ENCODE data around the gene SBF2.
"Not testable (repeated sequence)": the region's sequence is repeated elsewhere in the genome, so short reads cannot be mapped to it uniquely, and the experiment has no call there.

The SBF2 gene

DNA sequence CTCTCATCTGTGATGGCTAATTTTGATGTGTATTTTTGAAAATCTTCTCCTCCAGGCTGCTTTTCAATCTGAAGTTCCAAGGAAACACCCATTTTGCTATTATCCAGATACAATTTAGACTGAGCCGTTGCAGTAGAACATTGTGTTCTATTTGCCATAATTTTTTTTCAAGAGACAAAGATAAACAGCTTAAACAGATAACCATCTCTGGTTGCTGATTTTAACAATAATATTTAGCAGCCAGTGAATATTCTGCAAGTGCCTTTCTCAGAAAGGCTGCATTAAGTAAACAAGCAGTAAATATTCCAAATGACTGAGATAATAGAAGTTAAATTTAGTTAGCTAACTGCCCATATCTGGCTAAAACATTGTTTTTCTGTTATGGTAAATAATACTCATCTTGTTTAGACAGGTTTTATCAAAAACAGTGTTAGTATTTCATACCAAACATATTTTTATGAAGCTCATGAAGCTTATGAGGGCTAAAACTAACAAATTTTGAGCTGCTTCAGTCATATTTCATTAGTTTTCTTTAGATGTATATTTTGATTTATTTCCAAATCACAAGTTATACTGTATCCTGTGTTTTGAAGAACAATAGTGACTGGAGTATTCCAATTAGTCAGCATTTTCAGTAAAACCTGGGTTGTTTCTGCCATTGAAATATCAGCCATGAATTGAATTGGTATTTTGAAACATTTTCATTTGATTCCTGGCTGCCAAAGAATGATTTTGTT lies 206.7 kb downstream of the SBF2 start:
- intact Hi-C loops (cut with DNase I), result no loop called here
- no peak for DNase-seq

DNA sequence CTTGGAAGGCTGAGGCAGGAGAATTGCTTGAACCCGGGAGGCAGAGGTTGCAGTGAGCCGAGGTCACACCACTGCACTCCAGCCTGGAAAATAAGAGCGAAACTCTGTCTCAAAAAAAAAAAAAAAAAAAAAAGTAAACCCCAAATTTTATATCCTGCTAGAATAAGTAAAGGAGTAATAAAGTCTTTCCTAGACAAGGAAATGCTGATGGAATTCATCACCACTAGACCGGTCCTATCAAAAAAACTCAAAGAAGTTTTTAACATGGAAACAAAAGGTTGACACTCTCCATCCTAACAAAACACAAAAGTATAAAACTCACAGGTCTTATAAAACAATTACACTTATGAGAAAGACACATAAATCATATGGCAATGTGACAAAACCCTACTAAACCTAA lies 213.9 kb downstream of the SBF2 start:
- intact Hi-C loops (cut with DNase I), result no loop called here
- no peak for DNase-seq

DNA sequence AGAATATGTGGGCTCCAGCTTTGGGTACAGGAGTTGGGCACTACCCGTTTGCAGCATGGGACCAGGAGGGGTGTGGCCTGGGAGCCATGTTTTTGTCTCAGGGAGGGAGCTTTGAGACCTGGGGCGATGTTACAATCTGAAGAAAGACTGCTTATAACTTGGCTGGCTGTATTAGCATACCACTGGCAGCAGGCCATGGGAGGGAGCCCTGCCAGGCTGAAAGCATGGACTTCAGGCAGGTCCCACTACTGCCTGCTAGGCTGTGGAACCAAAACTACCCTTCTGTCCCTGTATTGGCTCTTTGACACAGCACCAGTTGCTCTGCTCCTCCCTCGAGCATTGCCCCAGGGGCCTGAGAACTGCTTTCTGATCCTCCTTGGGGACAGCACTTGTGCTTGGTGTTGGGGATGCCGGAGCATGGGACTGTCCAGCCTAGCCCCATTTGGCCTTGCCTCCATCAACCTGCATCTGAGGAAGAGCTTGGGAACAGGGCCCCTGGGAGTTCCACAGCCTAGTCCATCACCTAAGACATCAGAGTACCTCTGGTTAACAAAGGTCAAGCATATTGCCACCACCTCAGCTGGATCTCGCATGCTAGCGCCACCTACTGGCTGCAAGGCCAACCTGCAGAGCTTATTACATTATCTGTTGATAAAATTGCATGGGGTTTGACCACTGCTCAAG lies 217.4 kb downstream of the SBF2 start:
- DNase-seq, result peak in 2 of 10 donors; percentile 54 to 83
- intact Hi-C loops (cut with DNase I), result no loop called here

DNA sequence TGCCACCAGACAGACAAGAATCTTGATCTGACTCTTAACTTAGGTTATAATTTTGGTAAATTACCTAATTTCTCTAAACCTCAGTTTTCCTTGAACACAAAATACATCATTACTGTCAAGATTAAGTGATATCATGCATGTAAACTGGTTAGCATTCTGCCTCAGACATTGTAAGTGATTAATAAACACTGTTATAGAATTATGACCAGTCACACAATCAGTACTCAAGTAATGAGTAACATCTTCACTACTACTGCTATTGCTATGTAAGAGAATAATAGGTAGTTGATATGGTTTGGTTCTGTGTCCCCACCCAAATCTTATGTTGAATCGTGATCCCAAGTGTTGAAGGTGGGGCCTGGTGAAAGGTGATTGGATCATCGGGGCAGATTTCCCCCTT lies 218.9 kb downstream of the SBF2 start:
- intact Hi-C loops (cut with DNase I), result no loop called here
- DNase-seq, result no peak

DNA sequence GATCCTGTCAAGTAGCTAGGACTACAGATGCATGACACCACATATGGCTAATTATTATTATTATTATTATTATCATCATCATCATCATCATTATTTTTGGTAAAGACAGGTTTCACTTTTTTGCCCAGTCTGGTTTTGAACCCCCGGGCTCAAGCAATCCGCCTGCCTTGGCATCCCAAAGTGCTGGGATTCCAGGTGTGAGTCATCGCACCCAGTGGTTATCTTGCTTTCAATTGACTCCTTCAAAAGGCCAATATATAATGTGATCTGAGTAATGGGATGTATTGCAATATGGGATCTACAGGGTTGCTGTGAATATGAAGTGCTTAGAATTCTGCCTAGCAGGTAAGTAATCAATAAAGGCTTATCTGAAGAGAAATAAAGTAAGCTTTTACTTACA lies 221.2 kb downstream of the SBF2 start:
- intact Hi-C loops (cut with DNase I), result no loop called here
- DNase-seq, result peak in 1 of 10 donors; percentile 42

DNA sequence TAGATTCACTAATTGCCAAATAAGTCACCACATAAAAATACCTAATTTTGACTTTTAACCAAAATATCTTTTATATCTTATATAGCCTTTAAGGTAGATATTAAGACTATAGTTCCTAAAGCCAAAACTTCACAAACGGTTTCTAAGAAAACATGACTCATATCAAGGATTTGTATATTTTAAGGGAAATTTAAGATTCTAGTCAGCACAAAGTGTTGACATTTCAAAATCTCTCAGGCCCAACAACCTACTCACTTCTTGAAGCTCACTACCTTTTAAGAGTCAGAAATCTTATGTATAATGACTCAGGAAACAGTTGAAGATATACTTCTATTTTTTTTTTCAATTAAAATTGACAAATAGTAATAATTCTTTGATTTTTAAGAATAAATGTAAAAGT lies 221.9 kb downstream of the SBF2 start:
- intact Hi-C loops (cut with DNase I), result no loop called here

DNA sequence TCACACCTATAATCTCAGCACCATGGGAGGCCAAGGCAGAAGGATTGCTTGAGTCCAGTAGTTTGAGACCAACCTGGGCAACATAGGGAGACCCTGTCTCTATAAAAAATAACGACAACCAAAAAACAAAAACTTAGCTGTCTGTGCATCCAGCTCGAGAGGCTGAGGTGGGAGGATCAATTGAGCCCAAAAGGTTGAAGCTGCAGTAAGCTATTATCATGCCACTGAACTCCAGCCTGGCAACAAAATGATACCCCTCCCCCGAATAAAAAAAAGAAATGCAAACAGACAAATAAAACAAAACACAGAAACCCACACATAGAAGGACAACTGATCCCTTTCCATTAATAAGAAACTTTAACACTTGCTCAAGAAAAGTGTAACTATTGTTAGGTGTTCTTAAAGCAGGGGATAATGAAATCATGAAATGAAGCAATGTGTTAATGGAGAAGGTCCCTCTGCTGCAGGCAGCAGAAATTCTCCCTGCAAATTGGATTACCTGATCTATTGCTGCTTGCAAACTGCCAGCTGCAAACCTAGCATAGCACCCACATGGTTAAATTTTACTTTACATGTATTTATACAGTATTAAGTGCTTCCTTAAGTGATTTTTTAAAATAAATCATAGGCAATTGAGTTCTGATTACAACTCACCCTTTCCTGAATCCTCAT lies 226.3 kb downstream of the SBF2 start:
- no peak for DNase-seq
- intact Hi-C loops (cut with DNase I), result no loop called here

More for the DNA sequence above, 221.9 kb downstream of the SBF2 start:
- no peak for DNase-seq

DNA sequence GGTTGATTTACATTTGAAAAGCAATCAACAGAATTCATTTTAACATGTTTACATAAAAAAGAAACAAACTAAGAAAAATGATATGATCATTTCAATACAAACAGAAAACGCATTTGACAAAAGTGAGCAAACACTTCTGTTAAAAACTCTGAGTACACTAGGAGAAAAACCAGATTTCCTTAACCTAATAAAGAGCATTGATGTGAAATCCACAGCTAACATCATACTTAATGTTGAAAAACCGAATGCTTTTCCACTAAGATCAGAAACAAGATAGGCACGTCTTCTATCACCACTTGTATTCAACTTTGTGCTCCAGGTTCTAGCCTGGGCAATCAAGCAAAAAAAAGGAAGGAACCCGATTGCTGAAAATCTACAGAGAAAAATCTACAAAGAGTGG lies 227.6 kb downstream of the SBF2 start:
- intact Hi-C loops (cut with DNase I), result no loop called here
- no peak for DNase-seq

DNA sequence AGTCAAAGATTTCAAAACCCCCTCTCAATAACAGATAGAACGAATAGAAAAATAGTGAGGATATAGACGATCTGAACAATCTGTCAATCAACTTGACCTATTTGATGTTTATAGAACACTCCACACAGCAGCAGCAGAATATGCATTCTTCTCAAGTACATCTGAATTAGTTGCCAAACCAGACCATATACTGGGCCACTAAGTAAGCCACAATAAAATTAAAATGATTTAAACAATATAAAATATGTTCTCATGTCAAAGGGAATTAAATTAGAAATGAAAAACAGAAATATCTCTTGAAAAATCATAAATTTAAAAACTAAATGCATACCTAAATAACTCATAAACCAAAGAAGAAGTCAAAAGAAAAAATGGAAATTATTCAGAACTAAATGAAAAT lies 229.2 kb downstream of the SBF2 start:
- no peak for DNase-seq
- intact Hi-C loops (cut with DNase I), result no loop called here

DNA sequence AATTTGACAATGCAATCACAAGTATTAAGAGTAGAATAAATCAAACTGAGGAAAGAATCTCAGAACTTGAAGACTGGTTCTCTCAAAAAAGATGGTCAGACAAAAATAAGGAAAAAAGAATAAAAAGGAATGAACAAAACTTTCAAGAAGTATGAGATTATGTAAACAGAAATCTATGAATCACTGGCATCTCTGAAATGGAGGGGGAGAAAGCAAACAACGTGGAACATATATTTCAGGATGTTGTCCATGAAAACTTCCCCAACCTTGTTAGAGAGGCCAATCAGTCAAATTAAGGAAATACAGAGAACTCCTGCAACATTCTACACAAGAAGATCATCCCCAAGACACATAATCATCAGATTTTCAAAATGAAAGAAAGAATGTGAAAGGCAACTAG lies 235.7 kb downstream of the SBF2 start:
- no peak for DNase-seq
- intact Hi-C loops (cut with DNase I), result no loop called here

DNA sequence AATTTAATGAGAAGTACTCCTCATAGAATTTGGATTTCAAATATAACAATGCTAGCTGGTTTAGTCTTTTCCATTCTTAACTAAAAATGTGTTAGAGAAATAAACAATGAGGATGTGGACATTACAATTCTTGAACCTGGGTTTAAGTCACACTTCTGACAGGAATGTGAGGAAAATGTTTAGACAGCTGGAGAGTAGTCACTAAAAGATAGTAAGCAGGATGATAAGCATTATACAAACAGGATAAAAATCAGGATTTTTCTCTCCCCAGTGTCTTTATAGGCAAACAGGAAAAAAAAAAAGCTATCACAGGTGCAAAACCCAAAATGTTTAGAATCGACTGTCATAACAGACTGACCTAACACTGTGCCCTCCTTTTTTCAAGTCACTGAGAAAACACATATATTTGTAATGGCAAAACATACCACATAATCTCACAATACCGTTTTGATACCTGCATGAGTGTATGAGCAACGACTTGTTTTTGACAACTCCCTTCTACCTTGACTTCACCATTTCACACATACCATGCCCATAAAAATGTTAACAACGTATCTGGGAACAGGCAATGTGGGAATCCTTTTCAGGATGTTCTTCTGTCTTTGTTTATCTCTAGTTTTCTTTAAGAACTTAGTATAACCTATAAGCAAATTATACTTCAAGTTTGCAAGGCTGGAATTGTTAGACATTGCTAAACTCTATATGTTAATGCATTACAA lies 242.0 kb downstream of the SBF2 start:
- no peak for DNase-seq
- intact Hi-C loops (cut with DNase I), result no loop called here

DNA sequence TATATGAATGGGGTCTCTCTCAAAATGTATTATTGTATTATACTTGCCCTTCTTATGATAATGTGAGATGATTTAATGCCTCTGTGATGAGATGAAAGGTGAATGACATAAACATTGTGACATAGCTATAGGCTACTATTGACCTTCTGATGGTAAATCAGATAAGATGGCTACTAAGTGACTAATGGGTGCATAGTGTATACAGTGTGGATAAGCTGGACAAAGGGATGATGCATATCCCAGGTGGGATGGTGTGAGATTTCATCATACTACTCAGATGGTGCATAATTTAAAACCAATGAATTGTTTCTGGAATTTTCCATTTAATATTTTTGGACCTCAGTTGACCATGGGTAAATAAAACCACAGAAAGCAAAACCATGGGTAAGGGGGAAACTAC lies 243.5 kb downstream of the SBF2 start:
- intact Hi-C loops (cut with DNase I), result no loop called here
- DNase-seq, result no peak

DNA sequence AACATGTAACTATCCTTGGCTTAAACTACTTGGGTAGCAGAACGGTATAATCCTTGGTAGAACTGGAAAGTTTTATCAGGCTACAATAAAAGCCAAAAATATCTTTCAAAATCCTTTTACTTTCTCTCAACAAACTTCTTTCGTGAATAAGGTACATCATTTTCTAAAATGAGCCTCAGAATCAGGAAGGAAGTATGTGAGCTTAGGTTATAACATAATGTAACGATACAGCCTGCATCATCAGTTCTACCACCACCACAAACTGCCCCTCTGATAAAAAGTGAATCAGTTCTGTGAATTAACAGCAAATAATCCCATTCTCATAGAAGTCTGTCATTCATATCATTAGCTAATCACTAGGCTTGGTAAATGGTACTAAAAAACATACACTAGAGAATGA lies 244.3 kb downstream of the SBF2 start:
- DNase-seq, result no peak

DNA sequence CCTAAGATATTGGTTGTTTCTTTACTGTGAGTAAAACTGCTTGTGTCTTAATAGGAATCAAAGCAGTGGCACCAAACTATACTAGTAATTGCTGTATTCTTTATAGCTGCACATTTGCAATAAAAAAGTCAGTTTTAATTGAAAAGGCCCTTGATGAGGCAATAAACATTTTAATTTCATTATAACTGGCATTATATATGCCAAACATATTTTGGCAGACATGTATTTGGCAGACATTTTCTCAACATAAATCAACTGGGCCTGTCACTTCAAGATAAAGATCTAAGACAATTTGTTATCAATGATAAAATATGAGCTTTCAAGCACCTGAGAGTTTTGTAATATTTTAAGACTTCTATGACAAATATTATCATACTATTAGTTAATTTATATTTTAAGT lies 245.7 kb downstream of the SBF2 start:
- DNase-seq, result no peak
- intact Hi-C loops (cut with DNase I), result no loop called here

More for the DNA sequence above, 244.3 kb downstream of the SBF2 start:
- intact Hi-C loops (cut with DNase I), result no loop called here

DNA sequence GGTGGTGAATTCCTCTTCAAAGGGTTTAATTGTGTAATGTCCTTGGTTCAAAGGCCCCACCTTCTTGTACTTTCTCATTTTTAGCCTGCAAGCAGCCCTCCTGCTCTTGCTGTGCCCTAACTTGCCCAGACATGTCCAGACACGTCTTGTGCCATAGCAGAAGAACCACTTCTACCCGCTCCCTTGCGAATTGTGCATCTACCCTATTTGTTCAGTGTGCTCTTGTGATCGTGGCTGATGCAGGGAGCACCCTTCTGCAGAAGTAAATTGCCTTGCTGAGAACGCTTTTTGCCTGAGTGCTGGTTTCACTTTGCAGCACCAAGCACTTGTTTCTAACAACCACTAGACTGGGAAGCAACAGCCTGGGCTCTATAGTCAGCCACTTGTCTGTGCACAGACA lies 249.4 kb downstream of the SBF2 start:
- intact Hi-C loops (cut with DNase I), result no loop called here
- DNase-seq, result no peak

DNA sequence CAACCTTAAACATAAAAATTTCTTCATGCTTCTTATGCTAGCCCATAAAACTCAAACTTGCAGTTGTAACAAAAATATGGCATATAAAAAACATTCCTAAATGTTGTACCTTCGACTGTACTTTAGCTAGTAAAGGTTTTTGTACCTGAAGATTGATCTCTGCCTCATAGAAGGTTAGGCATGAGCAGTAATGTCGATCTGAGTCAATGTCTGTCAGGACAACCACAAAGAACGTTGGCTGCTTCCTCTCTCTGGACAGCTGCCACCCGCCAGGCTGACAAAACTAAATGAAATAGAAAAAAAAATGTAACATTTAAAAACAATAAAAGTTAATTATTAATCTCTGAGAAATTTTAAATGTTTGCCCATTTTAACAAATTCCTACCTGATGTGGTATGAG lies 251.3 kb downstream of the SBF2 start:
- DNase-seq, result peak in 1 of 10 donors; percentile 18
- intact Hi-C loops (cut with DNase I), result no loop called here

DNA sequence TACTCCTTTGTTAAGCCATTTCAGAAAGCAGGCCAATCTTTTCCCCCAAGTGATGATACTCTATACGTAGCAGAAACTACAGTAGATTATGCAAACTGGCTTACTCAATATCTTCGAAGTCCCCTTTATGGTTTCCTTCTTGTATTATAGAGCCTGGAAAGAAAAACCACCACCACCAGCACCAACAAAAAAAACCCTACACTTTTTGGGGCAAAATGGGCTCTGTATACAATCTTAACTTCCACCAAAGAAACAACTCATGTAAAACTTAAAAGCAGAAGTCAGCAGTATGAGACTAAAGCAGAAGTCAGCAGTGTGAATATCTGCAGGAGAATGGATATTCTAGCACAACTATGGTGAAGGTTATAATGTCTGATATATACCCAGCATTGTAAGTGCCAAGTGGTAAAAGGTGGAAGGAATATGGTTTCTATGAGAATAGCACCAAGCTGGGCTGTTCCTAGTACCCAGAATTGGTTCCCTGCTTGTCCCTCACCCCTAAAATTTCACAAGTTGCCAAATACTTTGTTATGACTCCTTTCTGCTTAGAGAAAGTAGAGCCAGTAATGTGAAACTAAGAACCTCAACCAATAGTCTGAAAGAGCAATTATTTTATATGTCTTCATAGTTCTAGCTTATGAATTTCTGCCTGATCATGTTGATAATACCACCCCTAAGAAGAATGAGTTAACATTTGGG lies 252.1 kb downstream of the SBF2 start:
- intact Hi-C loops (cut with DNase I), result no loop called here
- no peak for DNase-seq

DNA sequence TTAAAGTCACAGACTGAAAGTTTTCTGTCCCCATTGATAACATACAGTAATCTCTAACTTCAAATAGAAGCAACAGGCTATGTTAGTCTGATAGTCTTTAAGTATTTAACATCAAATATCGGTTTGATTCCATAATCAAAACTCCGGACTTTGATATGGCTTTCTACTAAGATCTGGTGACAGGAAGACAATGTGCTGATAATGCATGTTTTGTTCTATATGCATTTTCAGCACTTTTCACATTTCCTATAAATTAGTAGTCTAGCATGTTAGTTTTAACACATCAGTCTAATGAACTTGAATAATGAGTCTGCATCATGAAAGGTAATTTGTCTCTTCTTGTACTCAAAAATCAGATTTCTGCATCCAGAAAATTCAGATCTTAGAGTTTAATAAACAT lies 252.7 kb downstream of the SBF2 start:
- DNase-seq, result no peak
- intact Hi-C loops (cut with DNase I), result no loop called here

DNA sequence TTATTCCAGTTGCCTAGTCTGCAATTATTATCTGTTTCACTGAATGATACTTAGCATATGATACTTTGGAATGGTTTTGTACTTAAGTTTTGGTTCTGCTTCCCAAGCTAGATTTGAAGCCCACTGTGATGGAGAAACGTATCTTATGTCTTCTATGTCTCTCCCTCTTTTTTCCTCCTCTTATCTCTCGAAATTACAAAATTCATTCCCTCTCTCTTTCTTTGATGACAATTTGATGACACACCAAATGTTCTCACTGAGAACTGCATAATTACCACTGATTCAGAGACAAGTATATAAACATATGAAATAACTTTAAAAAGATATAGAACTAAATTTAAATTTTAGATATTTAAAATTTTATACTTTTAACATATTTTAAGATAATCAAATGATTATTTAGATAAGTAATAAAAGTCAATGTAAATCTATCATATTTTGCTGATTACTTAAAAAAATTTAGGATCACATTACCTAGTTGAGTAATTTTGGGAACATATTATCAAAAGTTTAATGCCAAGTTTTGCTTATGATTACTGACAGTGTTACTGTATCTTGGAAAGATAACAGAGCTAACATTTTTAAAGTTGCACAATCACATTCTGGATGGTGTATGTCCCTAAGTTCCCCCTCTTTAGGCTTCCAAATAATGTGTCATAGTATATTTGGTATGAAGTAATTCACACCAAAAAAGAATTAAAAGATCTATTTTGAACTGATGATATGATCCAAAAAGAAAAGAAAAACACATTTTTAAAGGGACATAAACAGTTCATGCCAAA lies 255.3 kb downstream of the SBF2 start:
- no peak for DNase-seq

DNA sequence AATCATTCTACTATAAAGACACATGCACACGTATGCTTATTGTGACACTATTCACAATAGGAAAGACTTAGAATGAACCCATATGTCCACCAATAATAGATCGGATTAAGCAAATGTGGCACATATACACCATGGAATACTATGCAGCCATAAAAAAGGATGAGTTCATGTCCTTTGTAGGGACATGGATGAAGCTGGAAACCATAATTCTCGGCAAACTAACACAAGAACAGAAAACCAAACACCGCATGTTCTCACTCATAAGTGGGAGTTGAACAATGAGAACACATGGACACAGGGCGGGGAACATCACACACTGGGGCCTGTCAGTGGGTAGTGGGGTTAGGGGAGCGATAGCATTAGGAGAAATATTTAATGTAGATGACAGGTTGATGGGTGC lies 258.1 kb downstream of the SBF2 start:
- DNase-seq; intact Hi-C loops (cut with DNase I): not testable (repeated sequence)

More for the DNA sequence above, 255.3 kb downstream of the SBF2 start:
- intact Hi-C loops (cut with DNase I), result no loop called here
